GM12864 (cell line): ENCODE data around the gene HOXD8.
A peak's percentile ranks its signal among the peaks of the same experiment; 100 is the strongest.

ENCODE experiments used
- DNase-seq: peaks from one replicate; pipeline ENCODE4 v3.0.0-alpha.2; 2011; ENCODE audit warnings: low read depth
- H3K4me3 ChIP-seq: 2 replicates; pipeline ENCODE4 v1.5.1; 2011; ENCODE audit warnings: mild to moderate bottlenecking, low read depth, low read length, control low read depth
- CTCF ChIP-seq: IDR thresholded peaks from 2 replicates; pipeline ENCODE4 v1.5.1; 2011; ENCODE audit warnings: low read depth, mild to moderate bottlenecking, moderate library complexity, low read length, control low read depth, inconsistent platforms; ENCODE audit errors: missing control alignments

HOXD8 gene

GRCh38 chr2:176082824-176083751, 46.4 kb upstream of the HOXD8 start:
- DNase-seq = no peak
- no peak for TF ChIP-seq CTCF
- no peak overlapping the region for H3K4me3 ChIP-seq

- H3K4me3 ChIP-seq = no peak within 1 kb of the TSS
- TF ChIP-seq CTCF = no peak
Measured at GRCh38 chr2:176083796-176084261, 45.7 kb upstream of the HOXD8 start, which contains the start of gene EVX2. Gene EVX2 (minus strand): TSS chr2:176083962. CDS start chr2:176083776, 186 bp downstream.

GRCh38 chr2:176084611-176085119, 44.8 kb upstream of the HOXD8 start:
- no peak for TF ChIP-seq CTCF
- H3K4me3 ChIP-seq = no peak overlapping the region
- no peak for DNase-seq

More at GRCh38 chr2:176083796-176084261, 45.7 kb upstream of the HOXD8 start, which contains the start of gene EVX2:
- DNase-seq = no peak

GRCh38 chr2:176085120-176085788, 44.3 kb upstream of the HOXD8 start:
- H3K4me3 ChIP-seq = no peak overlapping the region
- DNase-seq = no peak
- TF ChIP-seq CTCF = no peak

GRCh38 chr2:176085861-176086771, 43.4 kb upstream of the HOXD8 start:
- peak; percentile 42 for TF ChIP-seq CTCF
- H3K4me3 ChIP-seq = no peak overlapping the region
- DNase-seq = no peak
